ENCODE results near the gene ART5.

GRCh38 chr11:3669742-3670183 lies 28.0 kb upstream of the ART5 start:
- TF ChIP-seq CTCF (conservative IDR thresholded peaks at IDR 0.05; ENCODE audit: low read depth, low read length) (no peak), EZH2 (IDR thresholded peaks at IDR 0.05; ENCODE audit: borderline replicate concordance, low read depth, low read length, poor library complexity, severe bottlenecking) (no peak)

Measured in A673 (cell line).